HS-5 (cell line): ENCODE results near the gene CDC16.

ENCODE experiments used
- DNase-seq: peaks from one replicate; pipeline ENCODE4 v3.0.0-alpha.2; 2012; ENCODE audit warnings: low read depth

Gene CDC16

GRCh38 chr13:114299604-114300305 lies 65.1 kb downstream of the CDC16 start:
- DNase-seq = no peak

DNA sequence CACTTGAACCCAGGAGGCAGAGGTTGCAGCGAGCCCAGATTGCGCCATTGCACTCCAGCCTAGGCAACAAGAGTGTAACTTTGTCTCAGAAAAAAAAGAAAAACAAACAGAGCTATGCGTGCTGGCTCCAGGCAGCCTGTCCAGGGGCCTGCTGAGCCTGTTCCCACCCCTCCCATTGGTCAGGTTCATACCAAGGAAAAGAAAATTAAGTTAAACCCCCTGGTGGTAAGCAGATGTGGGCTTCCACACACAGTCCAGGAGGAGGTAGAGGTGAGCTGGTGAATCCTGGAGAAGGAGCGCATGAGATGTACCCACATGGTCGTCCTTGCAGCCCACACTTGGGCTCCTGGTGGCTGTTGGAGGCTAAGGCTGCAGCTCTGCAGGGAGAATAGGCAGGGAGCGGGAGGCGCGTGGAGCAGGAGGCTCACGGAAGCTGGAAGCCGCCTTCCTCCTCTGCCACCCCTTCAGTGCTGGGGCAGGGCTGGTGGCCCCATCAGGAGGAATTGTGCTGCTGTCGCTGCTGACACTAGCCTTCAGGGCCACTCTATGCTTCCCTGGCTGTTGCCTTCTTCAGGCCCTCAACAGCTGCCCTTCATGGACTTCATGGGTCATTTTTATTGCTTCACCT lies 69.1 kb downstream of the CDC16 start:
- DNase-seq = no peak

- DNase-seq = no peak
Measured at GRCh38 chr13:114304346-114305034, 69.8 kb downstream of the CDC16 start.

DNA sequence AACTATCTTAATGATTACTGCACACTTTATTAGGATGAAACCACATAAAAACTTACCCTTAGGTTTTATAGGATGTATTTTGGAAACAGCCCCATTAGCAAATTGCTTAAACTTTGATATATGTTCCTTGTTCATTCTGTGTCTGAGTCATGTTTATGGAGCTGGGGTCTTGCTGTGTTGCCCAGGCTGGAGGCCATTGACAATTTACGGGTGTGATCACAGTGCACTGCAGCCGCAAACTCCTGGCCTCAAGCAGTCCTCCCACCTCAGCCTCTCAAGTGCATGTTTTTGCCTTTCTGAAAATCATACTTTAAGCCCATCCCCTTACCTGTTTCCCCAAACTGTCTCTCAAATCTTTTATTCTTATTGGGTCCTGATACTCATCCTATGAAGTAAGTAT lies 74.4 kb downstream of the CDC16 start:
- DNase-seq = no peak

DNA sequence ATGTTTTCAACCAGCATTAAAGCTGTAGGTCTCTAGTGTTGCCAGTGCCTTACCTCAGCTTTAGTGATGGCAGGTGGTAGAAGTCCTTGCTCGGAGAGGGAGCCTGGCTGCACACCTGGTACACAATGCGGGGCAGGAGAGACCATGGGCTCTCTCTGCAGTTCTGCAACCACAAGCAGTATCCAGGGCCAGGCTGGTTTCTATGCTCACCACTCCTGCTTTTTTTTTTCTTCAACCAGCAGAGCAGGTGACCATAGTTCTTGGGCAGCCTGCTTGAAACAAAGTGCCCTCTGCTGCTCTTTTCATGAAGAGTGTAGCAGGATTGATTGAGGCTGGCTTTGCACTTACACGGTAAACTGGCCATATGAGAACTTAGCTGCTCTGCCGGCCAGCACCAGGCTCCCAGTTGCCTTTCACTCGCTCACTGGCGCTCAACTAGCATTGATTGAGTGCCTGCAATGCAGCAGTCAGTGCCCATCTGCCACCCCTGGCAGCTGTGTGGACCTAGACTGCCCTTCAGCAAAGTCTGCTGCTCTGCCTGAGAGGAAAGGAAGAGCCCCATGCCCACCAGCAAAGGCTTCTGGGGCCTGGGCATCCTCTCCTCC lies 75.2 kb downstream of the CDC16 start:
- no peak for DNase-seq

DNA sequence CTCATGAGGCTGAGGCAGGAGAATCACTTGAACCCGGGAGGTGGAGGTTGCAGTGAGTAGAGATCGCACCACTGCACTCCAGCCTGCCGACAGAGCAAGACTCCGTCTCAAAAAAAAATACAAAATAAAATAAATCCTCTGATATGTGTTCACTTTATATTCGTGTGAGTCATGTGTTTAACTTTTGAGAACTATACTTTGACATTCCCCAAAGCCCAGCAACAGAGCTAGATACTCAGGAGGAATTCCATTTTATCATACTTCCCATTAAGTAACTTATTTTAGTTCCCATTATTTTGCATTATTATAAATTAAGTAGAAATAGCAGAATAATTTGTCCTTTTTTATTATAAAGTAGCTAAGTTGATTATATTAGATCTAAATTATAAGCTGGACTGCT lies 76.3 kb downstream of the CDC16 start:
- DNase-seq = no peak

DNA sequence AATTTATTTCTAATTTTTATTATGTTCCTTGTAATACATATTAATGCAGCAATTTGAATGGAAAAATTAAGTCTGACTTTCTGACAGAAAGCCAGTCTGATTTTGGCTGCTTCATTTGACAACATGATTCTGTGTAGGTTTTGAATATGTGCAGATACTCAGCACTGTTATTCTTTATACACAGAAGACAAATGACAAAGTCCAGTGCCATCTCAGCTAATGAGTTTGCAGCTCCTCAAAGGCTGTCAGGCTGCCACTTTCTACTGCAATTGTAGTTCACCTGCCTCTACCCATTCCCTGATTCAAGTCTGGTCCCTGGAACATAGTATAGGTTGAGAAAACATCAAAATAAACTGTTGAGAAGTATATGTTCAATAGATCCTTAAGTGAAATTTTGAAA lies 76.7 kb downstream of the CDC16 start:
- no peak for DNase-seq

DNA sequence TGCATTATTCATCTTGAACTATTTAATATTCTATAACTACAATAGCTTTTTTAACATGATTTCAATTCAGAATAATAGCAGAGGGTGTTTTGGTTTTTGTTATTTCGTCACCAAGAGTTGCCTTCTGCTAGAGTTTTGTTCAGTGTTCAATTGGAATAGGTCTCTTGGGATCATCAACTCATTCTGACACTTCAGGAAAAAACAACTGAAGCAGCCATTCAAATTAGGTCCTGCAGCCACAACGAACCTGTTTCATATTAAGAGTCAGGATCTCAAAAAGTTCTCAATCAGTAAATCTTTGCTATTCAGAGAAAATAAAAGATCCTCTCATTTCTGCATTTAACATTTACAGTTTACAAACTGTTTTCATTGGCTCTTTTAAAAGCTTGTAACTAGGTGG lies 77.2 kb downstream of the CDC16 start:
- no peak for DNase-seq

- DNase-seq = no peak
Measured at GRCh38 chr13:114313061-114313860, 78.6 kb downstream of the CDC16 start.

DNA sequence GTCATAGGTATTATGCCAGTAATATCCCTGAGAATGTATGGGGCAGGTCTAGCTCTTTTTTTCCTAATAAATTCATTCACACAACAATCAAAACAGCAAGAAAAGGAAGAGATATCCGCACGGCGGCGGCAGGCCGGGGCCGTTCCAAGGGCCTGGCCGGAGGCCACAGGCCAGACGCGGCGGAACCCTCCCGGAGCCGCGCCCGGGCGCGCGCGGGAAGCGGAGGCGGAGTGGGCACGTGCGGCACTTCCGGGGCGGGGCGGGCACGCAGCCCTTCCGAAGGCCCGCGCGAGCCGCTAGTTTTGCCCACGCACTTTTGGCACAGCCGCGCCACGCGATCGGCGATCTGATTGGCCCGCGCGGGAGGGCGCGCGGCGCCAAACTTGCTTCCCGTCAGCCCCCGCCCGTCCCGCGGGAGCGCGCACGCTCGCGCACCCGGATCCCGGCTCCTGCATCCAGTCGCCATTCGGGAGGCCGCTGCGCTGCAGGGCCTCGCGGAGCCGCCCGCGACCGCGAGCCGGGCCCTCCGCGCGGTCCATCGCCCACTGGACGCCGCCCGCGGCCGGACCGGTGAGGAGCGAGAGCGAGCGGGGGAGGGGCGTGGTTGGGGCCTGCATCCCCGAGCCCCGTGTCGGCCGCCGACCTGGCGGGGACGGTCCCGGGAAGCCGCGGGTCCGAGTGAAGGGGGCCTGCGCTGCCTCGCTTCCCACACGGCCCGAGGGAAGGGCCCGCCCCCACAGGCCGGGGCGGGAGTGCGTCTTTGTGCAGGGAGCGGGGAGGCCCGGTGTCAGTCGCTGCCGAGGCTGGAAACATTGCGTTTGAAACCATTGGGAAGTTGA lies 79.6 kb downstream of the CDC16 start, which contains the start of gene CHAMP1:
Gene CHAMP1, plus strand, starts transcription at position 430 of the 839 bp plus-strand sequence. CDS start 9,340 bp downstream, outside the sequence.
- peak; percentile 54 for DNase-seq

DNA sequence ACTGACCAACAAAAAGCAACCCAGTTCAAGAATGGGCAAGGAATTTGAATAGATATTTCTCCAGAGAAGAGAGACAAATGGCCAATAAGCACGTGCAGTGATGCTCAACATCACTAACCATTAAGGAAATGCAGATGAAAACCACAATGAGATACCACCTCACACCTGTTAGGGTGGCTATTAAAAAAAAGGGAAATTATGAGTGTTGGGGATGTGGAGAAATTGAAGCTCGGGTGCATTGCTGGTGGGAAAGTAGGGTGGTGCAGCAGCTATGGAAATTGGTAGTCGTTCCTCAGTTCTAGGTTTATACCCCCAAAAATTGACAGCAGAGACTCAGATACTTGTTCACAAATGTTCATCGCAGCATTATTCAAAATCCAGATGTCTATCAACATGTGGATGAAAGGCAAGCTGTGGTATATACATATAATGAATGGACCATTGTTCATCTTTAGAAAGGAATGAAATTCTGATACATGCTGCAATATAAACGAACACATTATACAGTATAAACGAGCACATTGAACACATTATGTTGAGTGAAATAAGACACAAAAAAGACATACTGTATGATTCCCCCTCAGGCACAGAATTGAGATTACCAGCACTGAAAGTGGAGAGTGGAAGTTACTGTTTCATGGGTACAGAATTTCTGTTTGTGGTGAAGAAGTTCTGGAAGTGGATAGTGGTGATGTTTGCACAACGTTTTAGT lies 80.5 kb downstream of the CDC16 start:
- DNase-seq = no peak

- DNase-seq = no peak
Measured at GRCh38 chr13:114318624-114319023, 83.9 kb downstream of the CDC16 start.

GRCh38 chr13:114319441-114319913 lies 84.8 kb downstream of the CDC16 start:
- peak; percentile 72 for DNase-seq

DNA sequence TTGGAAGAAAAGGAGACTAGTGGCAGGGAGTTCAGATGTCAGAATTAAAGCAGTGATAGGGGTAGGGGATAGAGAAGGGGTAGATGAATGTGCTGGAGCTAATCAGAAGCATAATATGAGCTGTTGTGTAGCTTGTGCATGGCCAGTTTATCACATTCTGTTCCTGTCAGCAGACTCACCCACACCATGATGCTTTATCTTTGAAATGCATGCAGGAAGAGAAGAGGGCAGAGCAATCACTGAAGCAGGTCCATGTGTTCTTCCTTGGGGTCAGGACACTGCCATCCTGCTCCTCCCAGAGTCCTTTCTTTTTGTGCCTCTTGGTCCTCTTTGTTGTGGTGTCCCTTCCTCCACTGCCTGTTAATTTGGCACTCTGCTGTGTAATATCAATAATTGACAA lies 85.4 kb downstream of the CDC16 start:
- DNase-seq = no peak

DNA sequence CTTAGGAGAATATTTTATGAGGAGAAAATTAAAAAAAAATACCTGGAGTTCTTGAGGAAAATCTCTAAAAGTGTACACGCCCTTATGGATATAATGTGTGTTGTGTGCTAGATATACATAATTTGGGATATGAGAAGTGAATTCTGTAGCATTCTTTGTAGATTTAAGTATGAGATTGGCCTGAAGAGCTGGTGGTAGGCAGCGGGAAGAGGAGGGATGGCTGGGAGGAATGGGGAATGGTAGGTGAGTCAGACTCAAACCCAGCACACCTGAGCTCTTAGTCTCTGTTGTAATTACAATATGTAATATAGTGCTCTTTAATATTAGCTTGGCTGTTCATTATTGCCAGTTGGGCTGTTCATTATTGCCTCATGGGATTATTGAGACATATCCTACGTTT lies 86.6 kb downstream of the CDC16 start:
- DNase-seq = no peak
